Measurements from ENCODE around the gene ADCY2. TPM values are rescaled to one million over a fixed set of nuclear protein-coding genes. Genes with fewer than 3 reads are reported as not detected.

ADCY2 gene
- total RNA-seq, 1 experiment from 2014 or later = 0.34 TPM

- intact Hi-C loops (cut with micrococcal nuclease; ENCODE audit: unreplicated experiment) = no loop called here
- CTCF ChIA-PET = no interaction called here
Observed at GRCh38 chr5:7585807-7586206, 189.9 kb downstream of the ADCY2 start.

GRCh38 chr5:7586480-7586879 is 190.5 kb downstream of the ADCY2 start:
- no peak for DNase-seq (ENCODE audit: low spot score)
- H3K36me3 ChIP-seq (ENCODE audit: insufficient read depth, low read length, poor library complexity, severe bottlenecking) = no peaks in the 10 kb centered on the region
- POLR2A ChIA-PET (ENCODE audit: low non-redundant PET) = no interaction called here
- H3K27ac ChIP-seq (ENCODE audit: low read depth, low read length, poor library complexity, severe bottlenecking) = no peak overlapping the region
- TF ChIP-seq EZH2 (IDR thresholded peaks at IDR 0.05; ENCODE audit: borderline replicate concordance, low read depth, low read length, poor library complexity, severe bottlenecking) (no peak), CTCF (conservative IDR thresholded peaks at IDR 0.05; ENCODE audit: low read depth, low read length) (no peak)
- intact Hi-C loops (cut with micrococcal nuclease; ENCODE audit: unreplicated experiment) = no loop called here
- no peaks in the 10 kb centered on the region for H3K9me3 ChIP-seq (ENCODE audit: low read depth, low read length, poor library complexity, severe bottlenecking)
- no TSS peak for BruUV-seq (replicated peaks)
- no peaks in the 10 kb centered on the region for H3K4me1 ChIP-seq (ENCODE audit: insufficient read depth, low read length, poor library complexity, severe bottlenecking)
- H3K27me3 ChIP-seq (replicated peaks; ENCODE audit: insufficient read depth, low read depth, low read length, poor library complexity) = no peaks in the 10 kb centered on the region
- H3K4me3 ChIP-seq (ENCODE audit: low read depth, low read length, poor library complexity, severe bottlenecking) = no peak overlapping the region
- CTCF ChIA-PET = no interaction called here

More at GRCh38 chr5:7585807-7586206, 189.9 kb downstream of the ADCY2 start:
- no TSS peak for BruUV-seq (replicated peaks)
- no peaks in the 10 kb centered on the region for H3K4me1 ChIP-seq (ENCODE audit: insufficient read depth, low read length, poor library complexity, severe bottlenecking)
- POLR2A ChIA-PET (ENCODE audit: low non-redundant PET) = no interaction called here
- no peaks in the 10 kb centered on the region for H3K36me3 ChIP-seq (ENCODE audit: insufficient read depth, low read length, poor library complexity, severe bottlenecking)
- no peak for DNase-seq (ENCODE audit: low spot score)
- no peak overlapping the region for H3K4me3 ChIP-seq (ENCODE audit: low read depth, low read length, poor library complexity, severe bottlenecking)
- no peaks in the 10 kb centered on the region for H3K27me3 ChIP-seq (replicated peaks; ENCODE audit: insufficient read depth, low read depth, low read length, poor library complexity)
- H3K27ac ChIP-seq (ENCODE audit: low read depth, low read length, poor library complexity, severe bottlenecking) = no peak overlapping the region
- no peaks in the 10 kb centered on the region for H3K9me3 ChIP-seq (ENCODE audit: low read depth, low read length, poor library complexity, severe bottlenecking)
- TF ChIP-seq EZH2 (IDR thresholded peaks at IDR 0.05; ENCODE audit: borderline replicate concordance, low read depth, low read length, poor library complexity, severe bottlenecking) = no peak
- no peak for TF ChIP-seq CTCF (conservative IDR thresholded peaks at IDR 0.05; ENCODE audit: low read depth, low read length)

- TF ChIP-seq EZH2 (IDR thresholded peaks at IDR 0.05; ENCODE audit: borderline replicate concordance, low read depth, low read length, poor library complexity, severe bottlenecking) (no peak), CTCF (conservative IDR thresholded peaks at IDR 0.05; ENCODE audit: low read depth, low read length) (no peak)
- Histone ChIP-seq H3K36me3 (ENCODE audit: insufficient read depth, low read length, poor library complexity, severe bottlenecking) (no peaks in the 10 kb centered on the region), H3K27ac (ENCODE audit: low read depth, low read length, poor library complexity, severe bottlenecking) (no peak overlapping the region), H3K9me3 (ENCODE audit: low read depth, low read length, poor library complexity, severe bottlenecking) (no peaks in the 10 kb centered on the region), H3K27me3 (replicated peaks; ENCODE audit: insufficient read depth, low read depth, low read length, poor library complexity) (no peaks in the 10 kb centered on the region), H3K4me3 (ENCODE audit: low read depth, low read length, poor library complexity, severe bottlenecking) (no peak overlapping the region), H3K4me1 (ENCODE audit: insufficient read depth, low read length, poor library complexity, severe bottlenecking) (no peaks in the 10 kb centered on the region)
- ChIA-PET POLR2A (ENCODE audit: low non-redundant PET) (no interaction called here), CTCF (no interaction called here)
- BruUV-seq (replicated peaks) = no TSS peak
- DNase-seq (ENCODE audit: low spot score) = no peak
- intact Hi-C loops (cut with micrococcal nuclease; ENCODE audit: unreplicated experiment) = no loop called here
Observed at GRCh38 chr5:7589800-7590199, 193.9 kb downstream of the ADCY2 start.
